Lung (tissue), 12 donors: ENCODE data around the gene CXCR6. TPM values are rescaled to one million over a fixed set of nuclear protein-coding genes. Genes with fewer than 3 reads are reported as not detected.

Source experiments
- ATAC-seq: fragments of 200-7000 bp; cut with Tn5 transposase; one replicate; pipeline ENCODE4 v1.9.1; 2020; ENCODE audit warnings: moderate number of reproducible peaks; ENCODE audit not compliant: insufficient read depth, low FRiP score
- DNase-seq, 3 donors: peaks; one replicate each; pipeline ENCODE4 v3.0.0-alpha.2; 2013 to 2017
- H3K27ac ChIP-seq, 2 donors: one replicate each; pipeline ENCODE4 v1.5.1; 2013; ENCODE audit warnings: mild to moderate bottlenecking in 2 of 2, moderate library complexity in 2 of 2, control low read depth in 1 of 2, inconsistent platforms in 1 of 2, low read depth in 1 of 2, low read length in 1 of 2
- H3K27me3 ChIP-seq, 3 donors: one replicate each; pipeline ENCODE4 v1.5.1; 2013; ENCODE audit warnings: low read length in 2 of 3; ENCODE audit not compliant: control insufficient read depth in 3 of 3, insufficient read depth in 3 of 3
- H3K36me3 ChIP-seq, 4 donors: one replicate each; pipeline ENCODE4 v1.5.1; 2013; ENCODE audit warnings: low read length in 4 of 4, mild to moderate bottlenecking in 1 of 4, moderate library complexity in 1 of 4; ENCODE audit not compliant: control insufficient read depth in 4 of 4, insufficient read depth in 4 of 4
- H3K4me1 ChIP-seq, 5 donors: one replicate each; pipeline ENCODE4 v1.5.1; 2013; ENCODE audit warnings: low read length in 5 of 5, mild to moderate bottlenecking in 2 of 5, moderate library complexity in 1 of 5; ENCODE audit not compliant: control insufficient read depth in 5 of 5, insufficient read depth in 5 of 5
- H3K4me3 ChIP-seq: one replicate; pipeline ENCODE4 v1.5.1; 2013; ENCODE audit warnings: mild to moderate bottlenecking, control low read depth, moderate library complexity
- H3K9ac ChIP-seq, 2 donors: one replicate each; pipeline ENCODE4 v1.5.1; 2013; ENCODE audit warnings: low read length in 2 of 2, control low read depth in 1 of 2; ENCODE audit not compliant: insufficient read depth in 1 of 2
- H3K9me3 ChIP-seq, 4 donors: one replicate each; pipeline ENCODE4 v1.5.1; 2013; ENCODE audit warnings: low read length in 3 of 4, mild to moderate bottlenecking in 1 of 4, moderate library complexity in 1 of 4; ENCODE audit not compliant: control insufficient read depth in 4 of 4, insufficient read depth in 3 of 4
- WGBS, 2 donors: extraction: QIAGEN DNeasy Blood & Tissue Kit; methylation state at CpG; one replicate each; pipeline ENCODE4 v1.1.7; 2013; 5-methylcytosine and 5-hydroxymethylcytosine counted together
- polyA plus RNA-seq, 2 donors: library from polyadenylated mRNA; stranded (reverse); fragments of 200-250 nt; gene quantifications; one replicate each; pipeline ENCODE4 v1.2.1, GENCODE V29; 2013
- total RNA-seq, 2 donors: library from RNA; depleted of rRNA in 1 of 2; stranded (reverse); fragments of >200 nt in 1 of 2; gene quantifications; one replicate each; pipeline ENCODE4 v1.2.1, GENCODE V29; 2014 to 2021
- TF ChIP-seq, protein P1 (sequence below): IDR thresholded peaks from 2 replicates; pipeline ENCODE4 v1.5.1; 2012; ENCODE audit warnings: mild to moderate bottlenecking; ENCODE audit errors: control extremely low read depth, extremely low read depth
- donor health status: control.
- donor health status: control.
- donor health status: Bipolar disorder and iron deficiency.
- donor health status: healthy.
- donor health status: DM: yes; HTN: yes; CAD: no.

The CXCR6 gene
- total and polyA plus RNA-seq, 4 donors, result 1.0 to 4.3 (median 2.0) TPM

DNA sequence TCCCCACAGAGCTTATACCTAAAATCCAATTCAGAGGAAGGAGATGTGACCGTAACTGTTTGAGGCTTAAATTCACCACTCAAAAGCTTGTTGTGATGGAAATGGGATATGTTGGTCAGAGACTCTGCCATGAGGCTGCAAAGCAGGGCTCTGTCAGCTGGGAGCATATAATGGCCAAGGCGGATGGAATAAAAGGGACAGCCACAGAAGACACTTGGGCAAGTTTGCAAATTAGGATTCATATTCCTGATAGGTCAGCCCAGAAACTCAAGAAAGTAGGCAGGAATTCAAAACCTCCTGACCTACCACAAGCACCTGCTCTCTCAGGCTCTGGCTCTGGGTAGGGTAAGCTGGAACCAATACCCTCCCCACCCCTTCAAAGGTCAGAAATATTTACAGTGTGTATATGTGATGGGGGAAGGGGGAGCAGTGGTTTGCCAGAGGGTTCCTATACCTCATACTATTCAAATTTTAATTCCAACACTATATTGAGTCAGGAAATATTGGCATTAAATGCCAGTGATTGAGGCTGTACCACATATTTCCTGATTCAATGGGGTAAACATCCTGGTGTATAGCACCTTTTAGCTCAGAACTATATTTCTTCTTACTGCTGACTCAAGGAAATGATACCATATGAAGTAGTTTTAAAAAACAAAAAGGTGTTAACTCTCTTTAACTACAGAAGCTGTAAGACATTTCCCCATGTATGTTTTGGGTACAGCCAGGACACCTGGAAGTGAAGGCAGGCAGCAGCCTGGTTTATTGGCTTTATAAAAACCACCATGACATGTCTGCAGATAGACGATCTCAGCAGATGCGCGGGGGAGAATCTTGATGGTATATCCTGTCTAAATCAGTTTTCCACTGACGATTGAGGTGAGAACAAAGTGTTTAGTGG is 33.2 kb downstream of the CXCR6 start:
- WGBS, 2 donors, result 75 to 80% methylated on average over 6 of the region's 6 CpGs
- TF ChIP-seq, protein P1, sequence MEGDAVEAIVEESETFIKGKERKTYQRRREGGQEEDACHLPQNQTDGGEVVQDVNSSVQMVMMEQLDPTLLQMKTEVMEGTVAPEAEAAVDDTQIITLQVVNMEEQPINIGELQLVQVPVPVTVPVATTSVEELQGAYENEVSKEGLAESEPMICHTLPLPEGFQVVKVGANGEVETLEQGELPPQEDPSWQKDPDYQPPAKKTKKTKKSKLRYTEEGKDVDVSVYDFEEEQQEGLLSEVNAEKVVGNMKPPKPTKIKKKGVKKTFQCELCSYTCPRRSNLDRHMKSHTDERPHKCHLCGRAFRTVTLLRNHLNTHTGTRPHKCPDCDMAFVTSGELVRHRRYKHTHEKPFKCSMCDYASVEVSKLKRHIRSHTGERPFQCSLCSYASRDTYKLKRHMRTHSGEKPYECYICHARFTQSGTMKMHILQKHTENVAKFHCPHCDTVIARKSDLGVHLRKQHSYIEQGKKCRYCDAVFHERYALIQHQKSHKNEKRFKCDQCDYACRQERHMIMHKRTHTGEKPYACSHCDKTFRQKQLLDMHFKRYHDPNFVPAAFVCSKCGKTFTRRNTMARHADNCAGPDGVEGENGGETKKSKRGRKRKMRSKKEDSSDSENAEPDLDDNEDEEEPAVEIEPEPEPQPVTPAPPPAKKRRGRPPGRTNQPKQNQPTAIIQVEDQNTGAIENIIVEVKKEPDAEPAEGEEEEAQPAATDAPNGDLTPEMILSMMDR, result no peak
- H3K27me3 ChIP-seq, result no peaks in the 10 kb centered on the region
- H3K27ac ChIP-seq, result peak overlapping the region in 1 of 2 donors; percentile 64
- ATAC-seq (no peak), DNase-seq (no peak)
- peak overlapping the region in 1 of 2 donors; percentile 19 for H3K9ac ChIP-seq
- no peak overlapping the region for H3K4me3 ChIP-seq
- H3K36me3 ChIP-seq, result peaks cover 23 to 33% (median 30%) of the 10 kb centered on the region in 4 donors
- peaks cover 0 to 8% (median 0%) of the 10 kb centered on the region in 5 donors for H3K4me1 ChIP-seq
- no peaks in the 10 kb centered on the region for H3K9me3 ChIP-seq

DNA sequence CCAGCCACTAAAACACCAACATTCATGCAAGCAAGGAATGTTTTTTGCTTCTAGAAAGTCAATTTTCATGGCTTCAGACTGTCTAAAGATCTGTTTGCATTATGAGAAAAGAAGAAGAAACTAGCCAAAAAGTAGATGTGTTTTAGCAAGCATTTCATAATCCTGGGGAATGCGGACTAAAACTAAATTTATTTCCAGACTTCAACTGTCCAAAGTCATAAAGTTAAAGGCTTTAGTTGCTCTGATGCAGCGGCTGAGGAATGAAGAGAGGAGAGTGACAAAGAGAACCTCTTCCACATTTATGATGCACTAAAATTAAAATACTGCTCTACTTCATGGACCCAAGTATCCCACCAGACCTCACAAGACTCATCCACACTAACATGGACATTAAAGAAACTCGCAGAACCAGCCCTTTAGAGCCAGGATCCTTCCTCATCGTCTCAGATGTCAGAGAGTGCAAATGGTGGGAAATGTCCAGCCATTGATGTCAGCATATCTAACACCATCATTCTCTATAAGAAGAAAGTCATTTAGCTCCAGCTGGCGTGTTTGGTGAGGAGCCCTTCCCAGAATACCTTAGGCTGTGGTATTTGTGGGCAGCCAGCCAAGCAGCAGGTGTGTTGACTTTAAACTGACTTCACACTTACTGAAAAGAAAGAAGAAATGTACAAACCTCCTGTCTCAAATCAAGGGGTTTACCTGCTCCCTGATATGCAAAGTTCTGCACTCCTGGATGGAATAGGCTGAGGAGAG is 34.9 kb downstream of the CXCR6 start:
- 77 to 91% methylated on average over 5 of the region's 5 CpGs for WGBS, 2 donors
- Histone ChIP-seq H3K9me3 (no peaks in the 10 kb centered on the region), H3K9ac (no peak overlapping the region), H3K4me1 (peaks cover 0 to 8% (median 0%) of the 10 kb centered on the region in 5 donors), H3K4me3 (no peak overlapping the region), H3K27me3 (no peaks in the 10 kb centered on the region), H3K36me3 (peaks cover 25 to 41% (median 36%) of the 10 kb centered on the region in 4 donors), H3K27ac (peak overlapping the region in 1 of 2 donors; percentile 47)
- ATAC-seq (peak; percentile 31), DNase-seq (peak; percentile 71 to 82 (median 73))
- TF ChIP-seq, protein P1, result no peak

DNA sequence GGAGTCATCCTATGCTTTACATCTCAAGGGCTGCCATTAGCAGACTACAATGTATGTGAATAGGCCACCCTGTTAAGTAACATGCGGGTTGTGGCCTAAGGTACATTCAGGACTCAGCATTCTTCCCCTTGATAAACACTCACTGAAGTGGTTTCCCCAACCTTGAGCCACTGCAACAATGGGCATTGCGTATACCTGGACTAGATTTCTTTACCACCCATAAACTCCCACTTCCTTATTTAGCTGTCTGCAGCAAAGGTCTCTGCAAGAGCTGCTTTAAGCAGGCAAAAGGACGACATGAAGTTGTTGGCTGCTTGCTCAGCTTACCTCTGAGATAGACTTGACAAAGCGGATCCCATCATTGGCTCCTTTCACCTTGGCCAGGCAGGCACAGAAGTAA is 36.1 kb downstream of the CXCR6 start:
- H3K9ac ChIP-seq, result no peak overlapping the region
- WGBS, 2 donors, result 50 to 72% methylated on average over 4 of the region's 4 CpGs
- H3K9me3 ChIP-seq, result no peaks in the 10 kb centered on the region
- H3K36me3 ChIP-seq, result peaks cover 25 to 51% (median 40%) of the 10 kb centered on the region in 4 donors
- TF ChIP-seq, protein P1, result no peak
- H3K4me3 ChIP-seq, result no peak overlapping the region
- DNase-seq (no peak), ATAC-seq (no peak)
- no peaks in the 10 kb centered on the region for H3K27me3 ChIP-seq
- peak overlapping the region in 1 of 2 donors; percentile 77 for H3K27ac ChIP-seq
- peaks cover 0 to 8% (median 5%) of the 10 kb centered on the region in 5 donors for H3K4me1 ChIP-seq
